Activated CD4-positive, CD25-positive, alpha-beta regulatory T cell (primary cell): ENCODE data around the gene TEDC2.
"Not testable (repeated sequence)": the region's sequence is repeated elsewhere in the genome, so short reads cannot be mapped to it uniquely, and the experiment has no call there.

Experiments
- DNase-seq, 4 experiments: peaks; one replicate each; lab custom pipeline; 2025; lab: John Stamatoyannopoulos, UW

The TEDC2 gene

GRCh38 chr16:2459647-2460390, at the start of gene TEDC2:
TEDC2 (plus strand) TSS chr16:2460109; CDS start chr16:2460145, 36 bp downstream.
- peak; percentile 90 to 95 (median 92) for DNase-seq

GRCh38 chr16:2415085-2415484, 44.8 kb upstream of the TEDC2 start:
- DNase-seq, result no peak

GRCh38 chr16:2420035-2420434, 39.9 kb upstream of the TEDC2 start:
- DNase-seq, result no peak

GRCh38 chr16:2422123-2422867, 37.6 kb upstream of the TEDC2 start:
- DNase-seq, result no peak

GRCh38 chr16:2424061-2425007, 35.6 kb upstream of the TEDC2 start:
- DNase-seq, result no peak

- DNase-seq, result no peak
Observed at GRCh38 chr16:2425008-2425518, 34.8 kb upstream of the TEDC2 start.

GRCh38 chr16:2425825-2426430, 34.0 kb upstream of the TEDC2 start:
- no peak for DNase-seq

GRCh38 chr16:2426941-2427361, 33.0 kb upstream of the TEDC2 start:
- DNase-seq, result no peak

- DNase-seq, result no peak
Observed at GRCh38 chr16:2427526-2427925, 32.4 kb upstream of the TEDC2 start.

- DNase-seq, result peak in 1 of 4 experiments; percentile 19
Observed at GRCh38 chr16:2428051-2428783, 31.7 kb upstream of the TEDC2 start.

- DNase-seq, result no peak
Observed at GRCh38 chr16:2428784-2429033, 31.2 kb upstream of the TEDC2 start.

GRCh38 chr16:2429034-2429770, 30.7 kb upstream of the TEDC2 start, which contains the start of gene CCNF:
CCNF (plus strand) TSS chr16:2429447; CDS start chr16:2429482, 35 bp downstream.
- peak; percentile 95 to 96 (median 96) for DNase-seq

- no peak for DNase-seq
Observed at GRCh38 chr16:2429771-2430663, 29.9 kb upstream of the TEDC2 start.

- DNase-seq, result no peak
Observed at GRCh38 chr16:2432286-2432685, 27.6 kb upstream of the TEDC2 start.

- no peak for DNase-seq
Observed at GRCh38 chr16:2432801-2433505, 27.0 kb upstream of the TEDC2 start.

- not testable (repeated sequence) for DNase-seq
Observed at GRCh38 chr16:2435236-2435635, 24.7 kb upstream of the TEDC2 start.

GRCh38 chr16:2436110-2436509, 23.8 kb upstream of the TEDC2 start:
- DNase-seq, result no peak

- no peak for DNase-seq
Observed at GRCh38 chr16:2437032-2437790, 22.7 kb upstream of the TEDC2 start.
